Stimulated activated CD8-positive, alpha-beta memory T cell treated with anti-CD3 and anti-CD28 coated beads, Interleukin-2, amount 100 ng/mL, for 1 hour (primary cell): ENCODE measurements around the gene CLDN22.

Source experiments
- DNase-seq, 2 donors: peaks; one replicate each; pipeline ENCODE4 v3.0.0-alpha.2; 2020; ENCODE audit warnings: low read depth in 2 of 2

CLDN22 gene

DNA sequence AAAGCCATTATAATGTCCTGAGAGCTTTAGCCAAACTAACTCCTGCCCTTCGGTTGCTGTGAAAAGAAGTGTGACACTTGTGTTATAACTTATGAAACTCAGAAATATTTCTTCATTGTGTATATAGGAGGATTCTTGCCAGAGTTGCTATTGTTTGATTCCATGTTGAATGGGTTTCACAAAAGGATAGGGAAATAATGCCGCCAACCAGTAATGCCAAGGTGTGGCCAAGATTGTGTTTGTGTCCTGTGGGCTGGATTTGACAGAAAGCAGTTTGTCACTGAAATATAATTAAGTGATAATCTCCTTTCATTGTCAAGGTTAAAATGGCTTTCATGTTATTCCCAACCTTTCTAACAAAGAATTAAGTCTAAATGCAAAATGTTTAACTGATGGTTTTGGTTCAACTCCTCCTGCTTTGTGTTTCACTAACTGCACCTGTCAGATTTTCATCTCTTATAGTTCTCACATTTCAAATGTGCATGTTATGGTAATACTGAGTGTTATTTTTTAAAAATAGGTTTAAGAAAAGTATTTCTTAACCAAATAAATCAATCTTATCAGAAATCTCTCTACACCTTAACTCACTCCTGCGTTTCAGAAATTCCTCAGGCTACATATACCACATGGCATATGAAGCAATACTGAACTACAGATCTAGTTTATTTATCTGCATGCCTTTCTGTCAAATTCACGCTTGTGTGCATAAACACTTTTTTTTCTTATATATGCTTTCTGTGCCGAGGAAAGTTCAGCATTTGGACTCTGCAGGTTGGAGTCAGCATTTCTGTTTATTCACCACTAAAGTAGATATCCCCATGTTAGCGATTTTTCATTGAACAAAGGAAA lies at the start of gene CLDN22:
Gene CLDN22, minus strand, starts transcription at position 66 of the 849 bp plus-strand sequence. Its CDS starts 58 bp downstream, at position 8.
- DNase-seq, result no peak

DNA sequence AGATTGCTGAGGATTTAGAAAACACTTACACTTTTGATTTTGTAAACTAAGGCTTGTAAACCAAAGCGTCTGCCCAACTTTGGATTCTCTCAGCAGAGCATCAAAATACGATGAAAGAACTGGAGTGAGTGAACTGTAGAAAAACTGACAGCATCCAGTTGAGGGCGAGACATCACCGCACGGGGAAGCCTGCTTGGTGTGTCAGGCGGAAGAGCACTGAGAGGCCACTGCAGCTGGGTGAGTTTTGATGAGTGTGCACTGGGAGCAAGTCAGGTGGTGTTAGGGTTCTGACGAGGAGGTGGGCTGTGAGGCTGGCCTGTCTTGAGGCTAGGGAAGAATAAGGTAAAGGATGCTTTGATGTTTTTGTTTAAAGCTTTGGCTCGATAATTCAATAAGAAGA lies 49.0 kb upstream of the CLDN22 start:
- DNase-seq, result no peak

DNA sequence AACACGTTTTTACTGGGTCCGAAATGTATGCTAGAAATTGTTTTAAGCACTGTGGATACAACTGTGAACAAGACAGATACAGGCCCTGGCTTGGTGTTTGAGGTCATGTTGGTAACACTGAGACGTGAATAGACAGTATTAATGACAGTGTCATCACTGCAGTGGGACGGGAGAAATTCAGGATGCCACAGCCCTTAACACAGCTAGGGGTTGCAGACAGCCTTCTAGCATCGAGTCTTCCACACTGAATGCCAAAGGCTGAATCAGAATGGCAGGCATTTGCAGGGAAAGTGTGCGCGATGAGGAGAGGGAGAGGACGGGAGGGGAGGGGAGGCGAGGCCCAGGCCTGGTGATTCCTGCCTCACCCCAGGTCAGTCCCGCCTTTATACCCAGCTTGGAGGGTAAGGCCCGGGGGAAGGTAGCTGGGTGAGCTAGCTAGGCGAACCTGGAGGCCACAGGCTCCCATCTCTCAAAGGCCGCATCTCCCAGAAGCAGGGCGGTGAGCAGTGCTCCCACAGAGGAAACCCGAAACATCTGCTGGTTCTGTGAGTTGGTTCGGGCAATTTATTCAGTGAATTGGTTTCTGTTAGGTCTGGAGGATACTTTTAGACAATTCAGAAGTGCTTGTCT lies 46.2 kb upstream of the CLDN22 start:
- DNase-seq, result no peak

DNA sequence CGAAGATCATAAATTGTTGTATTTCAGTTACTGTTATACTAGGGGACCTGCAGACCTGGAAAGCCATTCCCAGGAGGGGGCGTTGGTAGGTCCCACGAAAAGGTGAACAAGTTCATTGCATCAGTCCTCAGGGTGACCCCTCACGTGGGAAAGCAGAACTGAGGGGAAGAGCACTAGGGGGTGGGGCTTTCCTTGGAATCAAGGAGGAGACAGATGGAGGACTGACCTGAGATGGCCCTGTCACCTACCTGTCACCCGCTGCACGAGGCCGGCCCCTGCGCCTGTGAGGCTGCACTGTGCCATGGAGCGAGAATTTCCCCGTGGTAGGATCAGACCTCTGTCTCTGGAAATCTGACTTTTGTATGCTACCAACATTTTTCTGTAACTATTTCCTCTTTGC lies 43.9 kb upstream of the CLDN22 start:
- no peak for DNase-seq

DNA sequence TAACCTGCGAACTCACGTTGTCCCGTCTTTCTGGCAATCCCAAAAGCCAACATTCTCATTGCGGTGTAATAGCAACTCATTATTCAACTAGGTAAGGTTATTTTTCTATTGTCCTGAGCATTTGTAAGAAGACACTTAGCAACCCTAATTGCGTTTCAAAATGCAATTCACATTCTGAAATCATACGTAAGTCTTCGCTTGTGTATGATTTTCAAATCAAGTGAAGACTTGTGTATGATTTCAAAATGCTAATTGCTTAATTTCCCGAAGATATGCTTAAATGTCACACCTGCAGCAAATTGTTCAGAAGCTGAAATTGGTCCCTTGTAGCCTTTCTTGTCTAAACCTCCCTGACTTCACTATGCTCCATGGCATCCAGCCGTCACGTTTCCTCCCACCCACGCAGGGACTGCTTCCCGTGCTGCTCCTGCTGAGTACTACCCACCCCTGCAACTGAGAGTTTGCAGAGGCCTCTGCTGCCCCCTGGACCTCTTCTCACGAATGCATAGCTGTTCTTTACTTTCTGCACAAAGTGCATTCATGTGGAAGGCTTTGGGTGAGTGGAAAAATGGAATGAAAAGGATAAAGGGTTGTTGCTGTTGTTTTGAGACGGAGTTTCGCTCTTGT lies 43.0 kb upstream of the CLDN22 start:
- no peak for DNase-seq

DNA sequence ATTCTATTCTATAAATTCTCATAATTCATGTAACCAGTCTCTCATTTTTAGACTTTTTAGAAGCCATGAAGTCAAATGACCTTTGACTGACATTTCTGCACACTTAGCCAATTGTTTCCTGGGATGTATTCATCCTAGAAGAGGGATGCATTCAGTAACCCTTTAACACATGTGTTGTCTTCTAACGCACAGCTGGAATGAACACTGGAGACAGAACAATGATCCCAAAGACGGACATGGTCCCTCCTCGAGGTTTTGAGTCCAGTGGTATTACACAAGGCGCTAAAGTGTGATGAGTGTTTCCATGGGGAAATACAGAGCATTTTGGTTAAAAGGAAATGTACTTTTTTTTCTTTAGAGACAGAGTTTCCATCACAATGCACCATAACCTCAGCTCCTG lies 42.0 kb upstream of the CLDN22 start:
- no peak for DNase-seq

DNA sequence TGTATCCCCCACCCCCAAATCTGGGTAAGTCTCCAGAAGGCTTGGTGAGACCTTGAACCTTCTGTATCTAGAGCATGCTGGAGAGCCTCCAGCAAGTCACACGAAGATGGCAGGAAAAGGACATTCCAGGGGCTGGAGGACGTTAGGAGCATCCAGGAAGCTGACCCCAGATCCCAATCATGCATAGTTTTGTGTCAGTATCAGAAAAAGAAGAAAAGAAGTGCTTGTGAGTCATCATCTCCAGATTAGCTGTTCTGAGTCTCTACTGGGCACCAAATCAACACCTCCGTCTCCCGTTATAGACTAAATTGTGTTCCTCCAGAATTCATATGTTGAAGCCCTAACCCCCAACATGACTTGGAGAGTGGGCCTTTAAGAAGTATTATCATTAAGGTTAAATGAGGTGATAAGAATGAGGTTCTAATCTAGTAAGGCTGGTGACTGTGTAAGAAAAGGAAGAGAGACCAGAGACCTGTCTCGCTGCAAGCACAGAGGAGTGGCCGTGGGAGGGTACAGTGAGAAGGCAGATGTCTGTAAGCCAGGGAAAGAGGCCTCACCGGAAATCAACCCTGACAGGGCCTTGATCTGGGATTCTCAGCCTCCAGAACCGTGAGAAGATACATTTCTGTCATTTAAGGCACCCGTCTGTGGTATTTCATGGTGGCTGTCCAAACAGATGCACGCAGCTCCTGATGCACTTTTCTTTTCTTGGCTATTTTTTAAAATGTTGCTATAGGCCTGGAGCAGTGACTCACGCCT lies 40.3 kb upstream of the CLDN22 start:
- no peak for DNase-seq

DNA sequence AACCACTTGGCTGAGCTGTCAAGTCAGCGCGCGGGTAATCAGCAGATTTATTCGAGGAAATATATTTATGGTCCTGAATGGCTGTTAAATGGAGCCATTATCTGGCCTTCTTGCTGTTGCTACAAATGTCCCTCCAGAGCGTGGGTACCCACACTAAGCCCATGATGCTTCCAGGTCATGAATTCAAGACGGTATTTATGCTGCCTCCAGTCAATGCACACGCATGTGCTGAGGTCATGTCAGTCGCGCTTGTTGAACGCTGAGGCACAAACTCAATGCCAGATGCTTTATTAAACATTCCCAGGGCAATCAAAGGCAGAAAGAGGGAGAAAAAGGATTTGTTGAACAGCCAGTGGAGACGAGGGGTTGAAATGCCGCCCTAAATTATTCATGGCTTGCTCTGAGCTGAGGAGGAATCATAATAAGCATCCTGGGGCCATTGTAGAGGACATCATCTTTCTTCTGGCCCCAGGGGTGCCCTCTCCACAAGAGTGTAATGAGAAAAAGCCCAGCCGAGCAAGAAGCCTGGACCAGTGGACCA lies 38.2 kb upstream of the CLDN22 start:
- no peak for DNase-seq

DNA sequence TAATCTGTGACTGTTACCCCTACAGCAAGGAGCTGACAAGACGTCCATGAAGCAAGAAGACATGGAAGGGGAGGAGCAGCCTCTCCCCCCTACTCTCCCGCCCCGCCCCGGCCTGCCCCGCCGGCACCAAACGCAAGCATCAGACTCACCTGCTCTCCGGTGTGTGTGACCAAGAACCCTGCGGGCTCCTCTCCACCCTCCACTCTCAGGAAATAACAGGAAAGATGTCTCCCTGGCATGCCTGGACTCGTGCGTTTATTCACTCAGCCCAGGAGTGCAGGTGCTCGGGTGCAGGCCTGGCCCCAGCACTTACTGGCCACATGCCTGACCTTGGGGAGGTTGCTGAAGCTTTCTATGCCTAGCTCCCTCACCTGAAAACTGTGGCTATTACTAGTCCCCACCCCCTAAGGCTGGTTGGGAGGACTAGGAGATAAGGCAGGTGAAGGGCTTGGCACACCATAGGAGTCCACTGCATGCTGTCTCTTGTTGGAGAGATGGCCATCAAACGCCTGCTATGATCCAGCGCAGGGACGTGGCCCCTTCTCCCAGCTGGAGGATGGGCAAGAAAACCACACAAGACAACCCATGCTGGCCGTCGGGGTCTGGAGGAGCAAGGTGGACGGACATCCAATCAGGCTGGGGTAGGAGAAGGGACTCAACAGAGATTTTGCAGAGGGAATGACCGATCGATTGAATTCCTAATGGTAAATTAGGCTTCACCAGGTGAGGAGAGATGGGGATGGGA lies 37.0 kb upstream of the CLDN22 start:
- DNase-seq, result no peak

DNA sequence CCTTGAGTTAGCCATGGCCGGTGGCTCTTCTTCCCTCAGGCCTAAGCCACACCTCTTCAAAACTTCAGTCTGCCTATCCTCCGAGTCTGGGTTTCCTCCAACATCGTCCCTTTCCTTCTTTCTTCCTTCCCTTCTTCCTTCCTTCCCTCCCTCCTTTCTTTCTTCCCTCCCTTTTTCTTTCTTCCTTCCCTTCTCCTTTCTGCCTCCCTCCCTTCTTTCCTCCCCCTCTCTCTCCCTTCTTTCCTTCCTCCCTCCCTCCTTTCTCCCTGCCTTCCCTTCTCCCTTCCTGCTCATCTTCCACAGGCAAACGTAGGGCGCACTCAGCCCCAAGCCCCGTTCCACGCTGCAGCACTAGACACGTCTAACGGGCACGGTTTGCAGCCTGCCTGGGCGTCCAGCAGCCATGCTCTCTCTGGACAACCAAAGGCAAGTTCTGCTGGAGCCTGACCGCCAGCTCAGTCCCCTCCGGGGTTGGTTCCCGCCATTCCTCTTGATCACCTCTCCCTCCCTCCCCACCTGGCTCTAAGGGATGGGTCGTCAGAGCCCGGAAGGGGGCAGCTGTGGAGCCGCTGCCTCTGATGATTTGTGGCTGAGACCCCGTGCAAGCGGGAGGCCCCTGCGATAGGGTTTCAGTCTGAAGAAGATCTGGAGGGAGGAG lies 36.2 kb upstream of the CLDN22 start:
- no peak for DNase-seq

DNA sequence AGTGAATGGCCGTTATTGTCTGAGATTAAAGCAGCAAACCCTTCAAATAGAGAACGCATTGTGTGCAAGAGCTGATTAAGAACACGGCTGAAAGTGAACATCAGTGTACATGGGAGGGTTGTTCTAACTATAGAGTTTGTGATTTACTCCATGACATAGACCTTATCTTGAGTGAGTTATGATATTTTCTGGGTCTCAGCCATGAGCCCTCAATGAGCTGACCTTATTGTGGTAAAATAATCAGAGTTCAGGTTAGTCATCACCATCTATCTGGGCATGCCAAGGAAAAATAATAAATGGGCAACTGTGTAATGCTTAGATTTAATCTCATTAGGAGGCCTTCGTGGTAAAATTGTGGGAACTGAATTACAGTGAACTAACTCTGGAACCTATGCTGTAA lies 35.3 kb upstream of the CLDN22 start:
- no peak for DNase-seq

DNA sequence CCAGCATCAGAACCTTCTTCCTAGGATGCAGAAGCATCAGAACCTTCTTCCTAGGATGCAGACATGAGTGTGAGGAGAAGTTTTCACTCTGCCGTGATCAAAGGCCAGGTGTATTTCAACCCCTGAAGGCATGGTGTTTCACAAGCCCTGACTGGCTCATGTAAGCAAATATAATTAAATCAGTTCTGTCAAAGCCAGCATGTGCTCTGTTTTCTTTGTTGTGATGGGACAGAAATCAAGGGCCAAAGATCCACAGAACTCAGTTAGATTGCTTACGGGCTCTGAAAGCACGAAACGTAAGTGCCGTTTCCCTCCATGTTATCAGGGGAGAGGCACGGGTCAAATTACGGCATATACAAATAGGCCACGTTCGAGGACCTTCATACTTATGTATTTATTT lies 34.1 kb upstream of the CLDN22 start:
- no peak for DNase-seq

DNA sequence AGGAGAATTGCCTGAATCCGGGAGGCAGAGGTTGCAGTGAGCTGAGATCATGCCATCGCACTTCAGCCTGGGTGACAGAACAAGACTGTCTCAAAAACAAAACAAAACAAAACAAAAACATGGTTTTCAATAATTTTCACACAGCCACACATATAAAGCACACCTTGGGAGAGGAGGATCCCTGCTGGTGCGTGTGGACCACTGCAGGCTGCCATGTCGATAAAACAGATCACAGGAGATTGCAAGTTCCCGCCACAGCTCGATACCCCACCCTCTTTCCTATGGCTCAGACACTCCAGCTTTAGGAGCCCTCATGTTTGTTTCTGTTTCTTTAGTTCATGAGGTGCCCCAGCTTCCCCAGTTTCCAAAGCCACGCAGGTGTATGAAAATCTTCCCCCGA lies 33.5 kb upstream of the CLDN22 start:
- DNase-seq, result no peak

DNA sequence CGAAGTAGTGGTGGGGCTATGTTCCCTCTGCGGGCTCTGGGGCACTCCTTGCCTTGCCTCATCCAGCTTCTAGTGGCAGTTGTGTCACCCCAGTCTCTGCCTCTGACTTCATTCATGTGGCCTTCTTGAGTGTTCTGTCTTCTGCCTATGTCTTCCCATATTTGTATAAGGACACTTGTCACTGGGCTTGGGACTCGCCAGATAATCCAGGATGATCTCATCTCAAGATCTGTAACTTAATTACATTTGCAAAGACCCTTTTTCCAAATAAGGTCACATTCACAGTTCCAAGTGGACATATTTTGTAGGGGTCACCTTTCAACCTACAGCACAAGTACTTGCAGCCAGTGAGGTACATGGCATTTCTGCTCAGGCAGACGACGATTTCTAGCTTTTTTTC lies 32.5 kb upstream of the CLDN22 start:
- no peak for DNase-seq

DNA sequence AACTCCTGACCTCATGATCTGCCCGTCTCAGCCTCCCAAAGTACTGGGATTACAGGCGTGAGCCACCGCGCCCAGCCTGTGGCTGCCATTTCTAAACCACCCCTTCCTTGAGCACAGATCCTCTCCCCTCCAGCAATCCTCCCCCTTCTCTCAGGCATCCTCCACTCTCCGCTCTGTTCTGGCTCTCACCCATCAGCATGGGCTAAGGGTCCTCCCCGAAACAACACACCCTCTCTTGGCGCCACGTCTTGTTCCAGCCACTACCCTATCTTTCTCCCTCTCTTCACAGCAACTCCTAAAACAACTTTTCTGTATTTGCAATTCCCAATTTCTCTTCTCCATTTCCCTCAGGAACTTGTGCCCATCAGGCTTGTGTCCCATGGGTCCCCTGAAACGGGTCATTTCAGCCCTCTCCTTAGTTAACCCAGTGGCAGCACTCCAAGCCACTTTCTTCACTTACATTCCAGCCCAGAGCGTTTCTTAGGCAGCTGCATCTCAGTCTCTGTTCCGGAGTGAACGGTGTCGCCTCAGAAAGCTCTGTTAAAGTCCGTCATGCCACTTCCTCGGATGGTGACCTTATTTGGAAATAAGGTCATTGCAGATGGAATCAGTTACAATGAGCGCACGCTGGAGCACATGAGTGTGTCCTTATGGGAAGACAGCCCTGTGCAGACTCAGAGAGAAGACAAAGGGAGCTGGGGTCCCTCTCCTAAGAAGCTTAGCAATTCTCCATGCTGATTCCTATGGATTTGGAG lies 30.4 kb upstream of the CLDN22 start:
- DNase-seq, result no peak

DNA sequence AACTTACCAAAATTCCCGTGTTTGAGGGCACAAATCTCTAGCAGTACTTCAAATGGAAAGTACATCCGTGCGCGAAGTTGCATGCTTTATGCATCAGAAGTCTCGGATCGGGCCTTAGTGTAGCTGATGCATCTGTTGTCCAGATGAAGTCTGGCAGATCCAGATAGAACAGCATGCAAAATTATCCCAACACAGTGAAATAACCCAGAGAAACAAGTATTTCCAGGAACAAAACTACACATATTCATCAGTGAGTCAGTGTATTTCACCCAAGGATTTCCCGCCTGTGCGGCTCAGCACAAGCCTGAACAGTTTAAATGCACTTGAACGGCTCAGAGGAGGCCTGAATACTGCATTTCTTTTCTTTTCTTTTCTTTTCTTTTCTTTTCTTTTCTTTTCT lies 29.6 kb upstream of the CLDN22 start:
- no peak for DNase-seq

DNA sequence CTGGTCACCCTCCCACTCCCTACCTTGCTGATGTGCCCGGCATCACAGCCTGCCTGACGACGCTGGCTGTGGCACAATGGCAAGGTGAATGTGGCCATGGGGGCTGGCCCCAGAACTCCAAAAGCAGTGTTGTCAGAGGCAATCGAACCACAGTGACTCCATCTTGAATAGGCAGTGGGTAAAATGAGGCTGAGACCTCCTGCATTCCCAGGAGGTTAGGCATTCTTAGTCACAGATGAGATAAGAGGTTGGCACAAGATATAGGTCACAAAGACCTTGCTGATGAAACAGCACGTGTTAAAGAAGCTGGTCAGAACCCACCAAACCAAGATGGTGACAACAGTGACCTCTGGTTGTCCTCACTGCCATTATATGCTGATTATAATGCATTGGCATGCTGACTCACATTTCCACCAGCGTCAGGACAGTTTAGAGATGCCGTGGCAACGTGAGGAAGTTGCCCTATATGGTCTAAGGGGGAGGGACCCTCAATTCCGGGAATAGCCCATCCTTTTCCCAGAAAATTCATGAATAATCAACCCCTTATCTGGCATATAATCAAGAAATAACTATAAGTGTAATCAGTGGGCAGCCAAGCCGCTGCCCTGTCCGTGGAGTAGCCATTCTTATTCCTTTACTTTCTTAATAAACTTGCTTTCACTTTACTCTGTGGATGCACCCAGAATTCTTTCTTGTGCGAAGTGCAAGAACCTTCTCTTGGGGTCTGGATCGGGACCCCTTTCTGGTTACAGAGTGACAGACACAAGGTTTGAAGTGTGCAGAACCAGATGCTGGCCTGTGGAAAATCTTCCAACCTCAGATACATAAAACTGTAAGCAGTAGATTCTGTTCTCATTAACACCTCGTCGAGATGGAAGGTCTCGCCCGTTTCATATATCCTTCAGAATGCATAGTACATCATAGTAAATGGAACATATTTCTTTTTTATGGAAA lies 28.9 kb upstream of the CLDN22 start:
- DNase-seq, result no peak

DNA sequence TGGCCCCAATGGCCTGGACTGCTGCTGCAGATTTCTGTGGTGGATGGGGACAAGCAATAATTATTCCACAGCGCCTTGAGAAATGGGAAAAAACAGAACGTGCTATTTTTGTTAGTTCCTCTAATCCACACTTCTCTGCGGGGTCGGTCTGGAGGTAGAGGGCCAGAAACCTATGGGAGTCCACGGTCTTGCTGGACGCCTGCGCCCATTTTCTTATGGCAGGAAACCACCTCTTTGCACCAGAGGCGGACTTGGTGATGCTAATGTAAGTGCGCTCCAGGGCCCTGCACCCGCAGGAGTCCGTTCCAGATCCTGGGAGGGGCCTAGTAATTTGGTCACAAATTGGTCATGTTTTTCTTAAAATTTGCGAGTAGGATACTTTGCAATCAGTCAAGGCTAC lies 28.1 kb upstream of the CLDN22 start:
- DNase-seq, result no peak

DNA sequence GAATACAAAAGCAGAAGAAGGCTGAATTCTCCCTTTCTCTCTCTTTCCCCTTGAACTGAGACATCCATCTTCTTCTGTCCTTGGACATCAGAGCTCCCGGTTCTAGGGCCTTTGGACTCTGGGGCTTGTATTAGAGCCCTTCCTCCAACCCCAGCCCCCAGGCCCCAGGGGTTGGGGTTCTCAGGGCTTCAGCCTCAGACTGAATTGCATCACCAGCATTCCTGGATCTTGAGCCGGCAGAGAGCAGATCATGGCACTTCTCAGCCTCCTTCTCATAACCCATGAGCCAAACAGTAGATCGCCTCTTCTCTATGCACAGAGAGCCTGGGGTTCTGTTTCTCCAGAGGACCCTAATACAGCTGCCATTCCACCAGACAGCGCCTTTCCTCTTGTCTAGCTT lies 27.5 kb upstream of the CLDN22 start:
- no peak for DNase-seq
